Measurements from ENCODE around the gene DNAAF9.
"Not testable (repeated sequence)": the region's sequence is repeated elsewhere in the genome, so short reads cannot be mapped to it uniquely, and the experiment has no call there.

The DNAAF9 gene

GRCh38 chr20:3407040-3407770 is at the start of gene DNAAF9:
TSS of gene DNAAF9 (minus strand) at chr20:3407669. CDS start at chr20:3407557, 112 bp downstream.
- peak; percentile 40 for DNase-seq (ENCODE audit: low read depth)

- DNase-seq (ENCODE audit: low read depth) = no peak
These were observed 49.2 kb upstream of the DNAAF9 start for GRCh38 chr20:3456648-3457047.

GRCh38 chr20:3454831-3455230 is 47.4 kb upstream of the DNAAF9 start:
- DNase-seq (ENCODE audit: low read depth) = no peak

- no peak for DNase-seq (ENCODE audit: low read depth)
These were observed 45.2 kb upstream of the DNAAF9 start for GRCh38 chr20:3452690-3453089.

- DNase-seq (ENCODE audit: low read depth) = no peak
These were observed 44.7 kb upstream of the DNAAF9 start for GRCh38 chr20:3452136-3452535.

GRCh38 chr20:3449319-3449718 is 41.9 kb upstream of the DNAAF9 start:
- DNase-seq (ENCODE audit: low read depth) = no peak

- no peak for DNase-seq (ENCODE audit: low read depth)
These were observed 39.9 kb upstream of the DNAAF9 start for GRCh38 chr20:3447321-3447720.

GRCh38 chr20:3446779-3447178 is 39.3 kb upstream of the DNAAF9 start:
- DNase-seq (ENCODE audit: low read depth) = no peak

- no peak for DNase-seq (ENCODE audit: low read depth)
These were observed 29.6 kb upstream of the DNAAF9 start for GRCh38 chr20:3436864-3437574.

GRCh38 chr20:3434232-3434631 is 26.8 kb upstream of the DNAAF9 start:
- DNase-seq (ENCODE audit: low read depth) = no peak

GRCh38 chr20:3433744-3434143 is 26.3 kb upstream of the DNAAF9 start:
- DNase-seq (ENCODE audit: low read depth) = no peak

- no peak for DNase-seq (ENCODE audit: low read depth)
These were observed 25.4 kb upstream of the DNAAF9 start for GRCh38 chr20:3432844-3433243.

- DNase-seq (ENCODE audit: low read depth) = no peak
These were observed 23.6 kb upstream of the DNAAF9 start for GRCh38 chr20:3431109-3431508.

- DNase-seq (ENCODE audit: low read depth) = no peak
These were observed 23.1 kb upstream of the DNAAF9 start for GRCh38 chr20:3430376-3431069.

- DNase-seq (ENCODE audit: low read depth) = not testable (repeated sequence)
These were observed 19.3 kb upstream of the DNAAF9 start for GRCh38 chr20:3426766-3427165.

GRCh38 chr20:3423126-3423525 is 15.7 kb upstream of the DNAAF9 start:
- DNase-seq (ENCODE audit: low read depth) = no peak

GRCh38 chr20:3421985-3422384 is 14.5 kb upstream of the DNAAF9 start:
- DNase-seq (ENCODE audit: low read depth) = no peak

GRCh38 chr20:3420211-3420707 is 12.8 kb upstream of the DNAAF9 start:
- peak; percentile 82 for DNase-seq (ENCODE audit: low read depth)

- DNase-seq (ENCODE audit: low read depth) = not testable (repeated sequence)
These were observed 10.7 kb upstream of the DNAAF9 start for GRCh38 chr20:3418161-3418560.

- DNase-seq (ENCODE audit: low read depth) = no peak
These were observed 6.7 kb upstream of the DNAAF9 start for GRCh38 chr20:3414122-3414521.

- DNase-seq (ENCODE audit: low read depth) = no peak
These were observed 6.0 kb upstream of the DNAAF9 start for GRCh38 chr20:3413393-3413889.

- no peak for DNase-seq (ENCODE audit: low read depth)
These were observed 5.3 kb upstream of the DNAAF9 start for GRCh38 chr20:3412600-3413392.

Measured in iris pigment epithelial cell (primary cell).